Mammary epithelial cell (primary cell): ENCODE results near the gene OR5AU1.

Experiments used
- CTCF ChIP-seq, 2 donors: IDR thresholded peaks in 1 of 2; conservative IDR thresholded peaks in 1 of 2; 2 replicates each; pipeline ENCODE4 v1.5.1; 2011 to 2012; ENCODE audit warnings: inconsistent platforms in 2 of 2, low read length in 2 of 2, mild to moderate bottlenecking in 2 of 2, control low read depth in 1 of 2, low read depth in 1 of 2; ENCODE audit not compliant: insufficient read depth in 1 of 2; ENCODE audit errors: extremely low read depth in 1 of 2
- EZH2 ChIP-seq: IDR thresholded peaks from 2 replicates; pipeline ENCODE4 v1.6.1; 2012; ENCODE audit warnings: low read length, inconsistent platforms, borderline replicate concordance

GRCh38 chr14:21191809-21192446 lies 36.1 kb upstream of the OR5AU1 start:
- TF ChIP-seq CTCF (conservative IDR thresholded peaks at IDR 0.05 in 1 of 2, IDR thresholded peaks at IDR 0.05 in 1 of 2; ENCODE audit: extremely low read depth in 1 of 2, insufficient read depth in 1 of 2, low read depth in 1 of 2, low read length in 2 of 2) (no peak), EZH2 (no peak)
